Measurements from ENCODE around the gene OLIG2.

Gene OLIG2

GRCh38 chr21:33075596-33076195 lies 50.0 kb downstream of the OLIG2 start:
- Histone ChIP-seq H3K27ac (ENCODE audit: low read length, poor library complexity, severe bottlenecking) (no peak overlapping the region), H3K23ac (ENCODE audit: low read length in 2 of 2) (no peak overlapping the region), H2AFZ (ENCODE audit: low read depth, low read length) (no peak overlapping the region), H3K4ac (ENCODE audit: low read depth in 1 of 2, low read length in 2 of 2) (no peak overlapping the region), H3K79me1 (replicated peaks; ENCODE audit: low read length, poor library complexity, severe bottlenecking) (no peaks in the 10 kb centered on the region), H3K27me3 (ENCODE audit: control insufficient read depth in 1 of 2, insufficient read depth in 1 of 2, low read length in 2 of 2) (peaks cover 76% of the 10 kb centered on the region in 2 experiments), H4K8ac (ENCODE audit: low read length) (no peak overlapping the region), H4K91ac (ENCODE audit: low read length) (no peak overlapping the region), H3K9ac (ENCODE audit: low read length) (no peak overlapping the region), H3K18ac (ENCODE audit: low read depth in 1 of 2, low read length in 2 of 2) (no peak overlapping the region), H3K4me1 (ENCODE audit: control insufficient read depth, insufficient read depth, low read depth, low read length) (peaks cover 20% of the 10 kb centered on the region), H3K14ac (ENCODE audit: low read length in 2 of 2) (no peak overlapping the region), H2BK5ac (ENCODE audit: low read depth, low read length, poor library complexity, severe bottlenecking) (no peak overlapping the region), H3K4me3 (ENCODE audit: insufficient read depth in 1 of 2, low read depth in 1 of 2, low read length in 2 of 2) (no peak overlapping the region), H2AK5ac (ENCODE audit: low read length, severe bottlenecking) (no peak overlapping the region), H3K36me3 (ENCODE audit: control insufficient read depth in 1 of 2, insufficient read depth in 2 of 2, low read depth in 1 of 2, low read length in 2 of 2) (peaks cover 0 to 3% of the 10 kb centered on the region in 2 experiments), H2BK120ac (ENCODE audit: low read depth, low read length) (no peak overlapping the region), H3K4me2 (ENCODE audit: low read length, poor library complexity, severe bottlenecking) (no peak overlapping the region), H2BK15ac (ENCODE audit: low read depth, poor library complexity, severe bottlenecking) (no peak overlapping the region), H2BK12ac (ENCODE audit: low read length in 2 of 2) (no peak overlapping the region), H3K9me3 (ENCODE audit: control insufficient read depth, low read length) (no peaks in the 10 kb centered on the region)
- WGBS, result 51% methylated on average over 11 of the region's 11 CpGs
- no peak for DNase-seq

- Histone ChIP-seq H3K14ac (ENCODE audit: low read length in 2 of 2) (no peak overlapping the region), H3K9ac (ENCODE audit: low read length) (no peak overlapping the region), H2AK5ac (ENCODE audit: low read length, severe bottlenecking) (no peak overlapping the region), H4K8ac (ENCODE audit: low read length) (no peak overlapping the region), H2AFZ (ENCODE audit: low read depth, low read length) (no peak overlapping the region), H3K23ac (ENCODE audit: low read length in 2 of 2) (no peak overlapping the region), H3K4me2 (ENCODE audit: low read length, poor library complexity, severe bottlenecking) (no peak overlapping the region), H3K27me3 (ENCODE audit: control insufficient read depth in 1 of 2, insufficient read depth in 1 of 2, low read length in 2 of 2) (peaks cover 65 to 66% of the 10 kb centered on the region in 2 experiments), H2BK12ac (ENCODE audit: low read length in 2 of 2) (no peak overlapping the region), H3K4me3 (ENCODE audit: insufficient read depth in 1 of 2, low read depth in 1 of 2, low read length in 2 of 2) (no peak overlapping the region), H3K79me1 (replicated peaks; ENCODE audit: low read length, poor library complexity, severe bottlenecking) (no peaks in the 10 kb centered on the region), H3K27ac (ENCODE audit: low read length, poor library complexity, severe bottlenecking) (no peak overlapping the region), H3K9me3 (ENCODE audit: control insufficient read depth, low read length) (no peaks in the 10 kb centered on the region), H3K4ac (ENCODE audit: low read depth in 1 of 2, low read length in 2 of 2) (no peak overlapping the region), H2BK15ac (ENCODE audit: low read depth, poor library complexity, severe bottlenecking) (no peak overlapping the region), H3K36me3 (ENCODE audit: control insufficient read depth in 1 of 2, insufficient read depth in 2 of 2, low read depth in 1 of 2, low read length in 2 of 2) (no peaks in the 10 kb centered on the region), H4K91ac (ENCODE audit: low read length) (no peak overlapping the region), H2BK120ac (ENCODE audit: low read depth, low read length) (no peak overlapping the region), H2BK5ac (ENCODE audit: low read depth, low read length, poor library complexity, severe bottlenecking) (no peak overlapping the region), H3K18ac (ENCODE audit: low read depth in 1 of 2, low read length in 2 of 2) (no peak overlapping the region), H3K4me1 (ENCODE audit: control insufficient read depth, insufficient read depth, low read depth, low read length) (peaks cover 11% of the 10 kb centered on the region)
- 69% methylated on average over 7 of the region's 11 CpGs for WGBS
- no peak for DNase-seq
Measured at GRCh38 chr21:33076600-33077329, 51.0 kb downstream of the OLIG2 start.

Data from mesenchymal stem cell (in vitro differentiated cells and primary cell).